GM12874 (cell line): ENCODE measurements around the gene CACNA1C.

Source experiments
- CTCF ChIP-seq: IDR thresholded peaks from 2 replicates; pipeline ENCODE4 v1.5.1; 2011; ENCODE audit warnings: low read depth, mild to moderate bottlenecking, control low read depth, low read length, moderate library complexity; ENCODE audit not compliant: insufficient read depth

The CACNA1C gene

GRCh38 chr12:2697057-2697800, 644.4 kb downstream of the CACNA1C start:
- no peak for TF ChIP-seq CTCF

GRCh38 chr12:2698566-2698965, 645.8 kb downstream of the CACNA1C start:
- TF ChIP-seq CTCF = no peak

- no peak for TF ChIP-seq CTCF
Measured at GRCh38 chr12:2710701-2711100, 657.9 kb downstream of the CACNA1C start.

GRCh38 chr12:2719392-2719791, 666.6 kb downstream of the CACNA1C start:
- no peak for TF ChIP-seq CTCF

GRCh38 chr12:2722806-2723205, 670.0 kb downstream of the CACNA1C start:
- no peak for TF ChIP-seq CTCF

GRCh38 chr12:2732290-2732689, 679.5 kb downstream of the CACNA1C start:
- no peak for TF ChIP-seq CTCF

GRCh38 chr12:2733493-2734355, 680.9 kb downstream of the CACNA1C start:
- TF ChIP-seq CTCF = no peak
